Osteoblast (primary cell): ENCODE results near the gene PATJ. TPM values are rescaled to one million over a fixed set of nuclear protein-coding genes. Genes with fewer than 3 reads are reported as not detected.

Experiments
- DNase-seq: peaks from one replicate; pipeline ENCODE4 v3.0.0; 2011; ENCODE audit warnings: low spot score, mixed read lengths; ENCODE audit not compliant: insufficient read length; ENCODE audit errors: missing footprints
- H2AFZ ChIP-seq: 2 replicates; pipeline ENCODE4 v1.6.0; 2011; ENCODE audit warnings: mild to moderate bottlenecking, low read length
- H3K27ac ChIP-seq: 2 replicates; pipeline ENCODE4 v1.5.1; 2011; ENCODE audit warnings: mild to moderate bottlenecking, low read depth, low read length, moderate library complexity
- H3K27me3 ChIP-seq: 2 replicates; pipeline ENCODE4 v1.6.0; 2012; ENCODE audit warnings: mild to moderate bottlenecking, control low read depth, inconsistent platforms, low read length, moderate library complexity; ENCODE audit not compliant: insufficient read depth
- H3K36me3 ChIP-seq: 2 replicates; pipeline ENCODE4 v1.5.1; 2011; ENCODE audit warnings: mild to moderate bottlenecking, low read length, control low read depth, moderate library complexity; ENCODE audit not compliant: insufficient read depth
- H3K4me1 ChIP-seq: 2 replicates; pipeline ENCODE4 v1.5.1; 2011; ENCODE audit warnings: mild to moderate bottlenecking, low read length, control low read depth, moderate library complexity; ENCODE audit not compliant: insufficient read depth
- H3K4me2 ChIP-seq: 2 replicates; pipeline ENCODE4 v1.6.0; 2011; ENCODE audit warnings: mild to moderate bottlenecking, low read length; ENCODE audit not compliant: insufficient read depth
- H3K4me3 ChIP-seq: fragments of 200-600 bp; sonication (generic); 3 replicates; pipeline ENCODE4 v1.5.1; 2012; ENCODE audit warnings: mild to moderate bottlenecking, low read length, inconsistent platforms; ENCODE audit not compliant: insufficient read depth
- H3K79me2 ChIP-seq: 2 replicates; pipeline ENCODE4 v1.6.0; 2012; ENCODE audit warnings: mild to moderate bottlenecking, low read length, control low read depth, inconsistent platforms; ENCODE audit not compliant: insufficient read depth
- H3K9me3 ChIP-seq: 2 replicates; pipeline ENCODE4 v1.5.1; 2011; ENCODE audit warnings: low read depth, low read length, control low read depth
- H4K20me1 ChIP-seq: 2 replicates; pipeline ENCODE4 v1.6.0; 2012; ENCODE audit warnings: mild to moderate bottlenecking, low read length, control low read depth; ENCODE audit not compliant: insufficient read depth
- total RNA-seq: library from RNA; depleted of rRNA; stranded (reverse); fragments of >200 nt; gene quantifications from 2 replicates; pipeline ENCODE4 v1.2.3, GENCODE V29; 2012
- TF ChIP-seq, protein P1 (sequence below): IDR thresholded peaks from 2 replicates; pipeline ENCODE4 v1.5.1; 2011; ENCODE audit warnings: mild to moderate bottlenecking, low read depth, low read length, moderate library complexity; ENCODE audit errors: extremely low read depth

The PATJ gene
- total RNA-seq, 1 donor, result 10.1 TPM

DNA sequence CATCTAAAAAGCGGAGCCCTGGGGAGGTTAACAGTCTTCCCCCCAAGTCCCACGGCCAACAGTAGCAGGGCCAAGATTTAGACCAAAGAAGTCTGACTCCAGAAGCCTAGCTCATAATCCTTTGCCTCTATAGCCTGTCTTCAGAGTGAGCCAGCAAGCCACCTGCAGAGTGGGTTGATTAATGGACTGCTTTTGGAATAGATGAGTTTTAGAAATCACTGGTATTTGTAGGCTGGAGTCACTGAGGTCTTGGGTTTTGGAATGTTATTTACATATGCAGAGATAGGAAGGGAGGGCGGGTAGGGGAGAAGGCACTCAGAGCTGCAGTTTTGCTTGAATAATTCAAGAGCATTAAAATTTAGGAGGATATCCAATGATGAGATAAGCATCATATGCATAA lies 361.6 kb downstream of the PATJ start:
- no peaks in the 10 kb centered on the region for H3K4me1 ChIP-seq
- no peak overlapping the region for H3K4me3 ChIP-seq
- no peak overlapping the region for H3K4me2 ChIP-seq
- no peaks in the 10 kb centered on the region for H3K36me3 ChIP-seq
- no peaks in the 10 kb centered on the region for H4K20me1 ChIP-seq
- no peak overlapping the region for H3K27ac ChIP-seq
- no peaks in the 10 kb centered on the region for H3K27me3 ChIP-seq
- TF ChIP-seq, protein P1, sequence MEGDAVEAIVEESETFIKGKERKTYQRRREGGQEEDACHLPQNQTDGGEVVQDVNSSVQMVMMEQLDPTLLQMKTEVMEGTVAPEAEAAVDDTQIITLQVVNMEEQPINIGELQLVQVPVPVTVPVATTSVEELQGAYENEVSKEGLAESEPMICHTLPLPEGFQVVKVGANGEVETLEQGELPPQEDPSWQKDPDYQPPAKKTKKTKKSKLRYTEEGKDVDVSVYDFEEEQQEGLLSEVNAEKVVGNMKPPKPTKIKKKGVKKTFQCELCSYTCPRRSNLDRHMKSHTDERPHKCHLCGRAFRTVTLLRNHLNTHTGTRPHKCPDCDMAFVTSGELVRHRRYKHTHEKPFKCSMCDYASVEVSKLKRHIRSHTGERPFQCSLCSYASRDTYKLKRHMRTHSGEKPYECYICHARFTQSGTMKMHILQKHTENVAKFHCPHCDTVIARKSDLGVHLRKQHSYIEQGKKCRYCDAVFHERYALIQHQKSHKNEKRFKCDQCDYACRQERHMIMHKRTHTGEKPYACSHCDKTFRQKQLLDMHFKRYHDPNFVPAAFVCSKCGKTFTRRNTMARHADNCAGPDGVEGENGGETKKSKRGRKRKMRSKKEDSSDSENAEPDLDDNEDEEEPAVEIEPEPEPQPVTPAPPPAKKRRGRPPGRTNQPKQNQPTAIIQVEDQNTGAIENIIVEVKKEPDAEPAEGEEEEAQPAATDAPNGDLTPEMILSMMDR, result no peak
- no peaks in the 10 kb centered on the region for H3K79me2 ChIP-seq
- no peak overlapping the region for H2AFZ ChIP-seq
- H3K9me3 ChIP-seq, result no peaks in the 10 kb centered on the region
- DNase-seq, result no peak

DNA sequence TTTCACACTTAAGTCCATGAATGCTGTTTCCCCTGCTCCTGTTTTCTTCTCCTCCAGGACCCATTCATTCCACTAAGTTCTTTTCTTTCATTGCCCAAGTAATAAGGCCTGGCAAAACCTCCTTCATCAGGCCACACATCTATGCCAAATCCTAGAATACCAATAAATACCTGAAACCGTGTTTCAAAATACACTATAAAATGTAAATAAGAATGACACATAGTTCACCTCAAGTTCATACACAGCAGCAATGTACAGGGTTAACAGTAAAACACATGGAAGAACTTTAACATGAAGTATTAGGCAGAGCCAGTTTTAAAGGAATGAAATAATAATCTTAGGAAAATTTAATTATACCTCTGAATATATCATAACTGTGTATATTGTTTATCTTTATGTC lies 365.6 kb downstream of the PATJ start:
- Histone ChIP-seq H2AFZ (no peak overlapping the region), H3K9me3 (no peaks in the 10 kb centered on the region), H4K20me1 (no peaks in the 10 kb centered on the region), H3K27me3 (no peaks in the 10 kb centered on the region), H3K4me3 (no peak overlapping the region), H3K27ac (no peak overlapping the region), H3K4me2 (no peak overlapping the region), H3K36me3 (no peaks in the 10 kb centered on the region), H3K4me1 (no peaks in the 10 kb centered on the region), H3K79me2 (no peaks in the 10 kb centered on the region)
- TF ChIP-seq, protein P1, result no peak
- DNase-seq, result no peak

DNA sequence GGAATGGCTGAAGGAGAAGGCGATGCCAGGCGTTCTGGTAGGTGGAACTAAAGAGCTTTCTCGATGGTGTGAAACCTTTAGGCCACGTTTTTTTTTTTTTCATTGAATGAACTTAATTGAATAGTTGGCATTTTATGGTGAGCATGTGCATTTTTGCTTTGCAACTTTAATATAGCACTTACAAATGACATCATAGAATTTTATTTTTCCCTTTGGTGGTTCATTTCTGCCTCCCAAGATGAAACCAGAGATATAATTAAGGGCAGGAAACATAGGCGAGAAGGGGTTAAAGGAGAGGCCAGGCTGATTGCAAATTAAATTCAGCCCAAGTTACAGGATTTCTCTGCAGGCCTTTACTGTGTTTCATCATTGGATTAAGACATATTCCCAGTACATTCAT lies 366.8 kb downstream of the PATJ start:
- H3K9me3 ChIP-seq, result no peaks in the 10 kb centered on the region
- H3K4me2 ChIP-seq, result no peak overlapping the region
- no peaks in the 10 kb centered on the region for H3K4me1 ChIP-seq
- H3K27me3 ChIP-seq, result no peaks in the 10 kb centered on the region
- no peak for DNase-seq
- no peaks in the 10 kb centered on the region for H3K79me2 ChIP-seq
- TF ChIP-seq, protein P1, result no peak
- no peaks in the 10 kb centered on the region for H3K36me3 ChIP-seq
- no peak overlapping the region for H3K4me3 ChIP-seq
- H2AFZ ChIP-seq, result no peak overlapping the region
- no peaks in the 10 kb centered on the region for H4K20me1 ChIP-seq
- H3K27ac ChIP-seq, result no peak overlapping the region

GRCh38 chr1:62110198-62110817 lies 368.0 kb downstream of the PATJ start:
- Histone ChIP-seq H4K20me1 (no peaks in the 10 kb centered on the region), H3K4me2 (no peak overlapping the region), H2AFZ (no peak overlapping the region), H3K27me3 (no peaks in the 10 kb centered on the region), H3K36me3 (no peaks in the 10 kb centered on the region), H3K79me2 (no peaks in the 10 kb centered on the region), H3K27ac (no peak overlapping the region), H3K4me3 (no peak overlapping the region), H3K4me1 (no peaks in the 10 kb centered on the region), H3K9me3 (no peaks in the 10 kb centered on the region)
- no peak for DNase-seq
- TF ChIP-seq, protein P1, result no peak
